Parathyroid adenoma (tissue), 2 donors: ENCODE measurements around the gene FAP.

Experiments used
- H2AFZ ChIP-seq: fragments of 300-600 bp; sonication (generic); one replicate; pipeline ENCODE4 v1.7.0; 2017; ENCODE audit warnings: antibody characterized with exemption, mild to moderate bottlenecking
- H3K27ac ChIP-seq: fragments of 300-600 bp; sonication (generic); one replicate; pipeline ENCODE4 v1.7.0; 2017
- H3K27me3 ChIP-seq: fragments of 300-600 bp; sonication (generic); one replicate; pipeline ENCODE4 v1.7.0; 2017; ENCODE audit warnings: low read length; ENCODE audit not compliant: control insufficient read depth, insufficient read depth
- H3K36me3 ChIP-seq: fragments of 300-600 bp; sonication (generic); one replicate; pipeline ENCODE4 v1.7.0; 2017; ENCODE audit warnings: low read length; ENCODE audit not compliant: control insufficient read depth, insufficient read depth
- H3K4me1 ChIP-seq: fragments of 300-600 bp; sonication (generic); one replicate; pipeline ENCODE4 v1.7.0; 2017; ENCODE audit warnings: control low read depth
- H3K4me2 ChIP-seq: fragments of 300-600 bp; sonication (generic); one replicate; pipeline ENCODE4 v1.7.0; 2017; ENCODE audit warnings: low read length
- H3K4me3 ChIP-seq: fragments of 300-600 bp; sonication (generic); one replicate; pipeline ENCODE4 v1.7.0; 2017; ENCODE audit warnings: low read depth, low read length
- H3K79me2 ChIP-seq: fragments of 300-600 bp; sonication (generic); one replicate; pipeline ENCODE4 v1.7.0; 2017; ENCODE audit warnings: control low read depth
- H3K9ac ChIP-seq: fragments of 300-600 bp; sonication (generic); one replicate; pipeline ENCODE4 v1.7.0; 2017; ENCODE audit warnings: mild to moderate bottlenecking
- H3K9me3 ChIP-seq: fragments of 300-600 bp; sonication (generic); one replicate; pipeline ENCODE4 v1.7.0; 2017; ENCODE audit warnings: low read length; ENCODE audit not compliant: control insufficient read depth
- TF ChIP-seq, protein P1 (sequence below): fragments of 300-600 bp; sonication (generic); IDR thresholded peaks from one replicate; pipeline ENCODE4 v1.7.0; 2017; ENCODE audit warnings: antibody characterized with exemption, mild to moderate bottlenecking
- donor health status: primary hyperparathyroidism.

Gene FAP

GRCh38 chr2:162230761-162231160 is 12.5 kb downstream of the FAP start:
- TF ChIP-seq, protein P1, sequence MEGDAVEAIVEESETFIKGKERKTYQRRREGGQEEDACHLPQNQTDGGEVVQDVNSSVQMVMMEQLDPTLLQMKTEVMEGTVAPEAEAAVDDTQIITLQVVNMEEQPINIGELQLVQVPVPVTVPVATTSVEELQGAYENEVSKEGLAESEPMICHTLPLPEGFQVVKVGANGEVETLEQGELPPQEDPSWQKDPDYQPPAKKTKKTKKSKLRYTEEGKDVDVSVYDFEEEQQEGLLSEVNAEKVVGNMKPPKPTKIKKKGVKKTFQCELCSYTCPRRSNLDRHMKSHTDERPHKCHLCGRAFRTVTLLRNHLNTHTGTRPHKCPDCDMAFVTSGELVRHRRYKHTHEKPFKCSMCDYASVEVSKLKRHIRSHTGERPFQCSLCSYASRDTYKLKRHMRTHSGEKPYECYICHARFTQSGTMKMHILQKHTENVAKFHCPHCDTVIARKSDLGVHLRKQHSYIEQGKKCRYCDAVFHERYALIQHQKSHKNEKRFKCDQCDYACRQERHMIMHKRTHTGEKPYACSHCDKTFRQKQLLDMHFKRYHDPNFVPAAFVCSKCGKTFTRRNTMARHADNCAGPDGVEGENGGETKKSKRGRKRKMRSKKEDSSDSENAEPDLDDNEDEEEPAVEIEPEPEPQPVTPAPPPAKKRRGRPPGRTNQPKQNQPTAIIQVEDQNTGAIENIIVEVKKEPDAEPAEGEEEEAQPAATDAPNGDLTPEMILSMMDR, result no peak

GRCh38 chr2:162226836-162227235 is 16.4 kb downstream of the FAP start:
- Histone ChIP-seq H3K4me1 (no peaks in the 10 kb centered on the region), H2AFZ (no peak overlapping the region)
- TF ChIP-seq, protein P1, result no peak

More at GRCh38 chr2:162230761-162231160, 12.5 kb downstream of the FAP start:
- Histone ChIP-seq H3K79me2 (no peaks in the 10 kb centered on the region), H3K9me3 (no peaks in the 10 kb centered on the region), H3K27ac (no peak overlapping the region), H3K4me3 (no peak overlapping the region), H3K4me1 (no peaks in the 10 kb centered on the region), H3K9ac (no peak overlapping the region), H2AFZ (no peak overlapping the region), H3K4me2 (no peak overlapping the region), H3K36me3 (no peaks in the 10 kb centered on the region), H3K27me3 (no peaks in the 10 kb centered on the region)

DNA sequence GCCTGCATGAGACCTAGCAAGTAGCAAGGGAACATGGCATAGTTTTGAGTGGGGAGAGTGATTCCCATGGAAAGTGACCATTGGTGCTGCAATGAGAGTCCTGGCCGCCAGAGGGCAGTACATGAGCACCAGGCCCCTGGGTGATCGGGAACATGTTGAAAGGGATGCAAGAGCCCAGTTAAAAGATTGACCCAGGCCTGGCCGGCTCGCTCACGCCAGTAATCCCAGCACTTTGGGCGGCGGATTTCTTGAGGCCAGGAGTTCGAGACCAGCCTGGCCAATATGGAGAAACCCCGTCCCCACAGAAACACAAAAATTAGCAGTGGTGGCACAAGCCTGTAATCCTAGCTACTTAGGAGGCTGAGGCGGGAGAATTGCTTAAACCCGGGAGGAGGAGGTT is 22.2 kb downstream of the FAP start:
- no peaks in the 10 kb centered on the region for H3K9me3 ChIP-seq
- no peaks in the 10 kb centered on the region for H3K79me2 ChIP-seq
- TF ChIP-seq, protein P1, result peak; percentile 86
- no peak overlapping the region for H3K4me3 ChIP-seq
- no peaks in the 10 kb centered on the region for H3K36me3 ChIP-seq
- no peak overlapping the region for H3K27ac ChIP-seq
- no peaks in the 10 kb centered on the region for H3K27me3 ChIP-seq
- no peak overlapping the region for H3K4me2 ChIP-seq
- H2AFZ ChIP-seq, result peak overlapping the region; percentile 14
- no peaks in the 10 kb centered on the region for H3K4me1 ChIP-seq
- H3K9ac ChIP-seq, result no peak overlapping the region

More at GRCh38 chr2:162226836-162227235, 16.4 kb downstream of the FAP start:
- no peak overlapping the region for H3K4me2 ChIP-seq
- H3K36me3 ChIP-seq, result no peaks in the 10 kb centered on the region
- H3K27me3 ChIP-seq, result no peaks in the 10 kb centered on the region
- H3K79me2 ChIP-seq, result no peaks in the 10 kb centered on the region
- H3K9me3 ChIP-seq, result no peaks in the 10 kb centered on the region
- H3K27ac ChIP-seq, result no peak overlapping the region
- H3K9ac ChIP-seq, result no peak overlapping the region
- H3K4me3 ChIP-seq, result no peak overlapping the region

DNA sequence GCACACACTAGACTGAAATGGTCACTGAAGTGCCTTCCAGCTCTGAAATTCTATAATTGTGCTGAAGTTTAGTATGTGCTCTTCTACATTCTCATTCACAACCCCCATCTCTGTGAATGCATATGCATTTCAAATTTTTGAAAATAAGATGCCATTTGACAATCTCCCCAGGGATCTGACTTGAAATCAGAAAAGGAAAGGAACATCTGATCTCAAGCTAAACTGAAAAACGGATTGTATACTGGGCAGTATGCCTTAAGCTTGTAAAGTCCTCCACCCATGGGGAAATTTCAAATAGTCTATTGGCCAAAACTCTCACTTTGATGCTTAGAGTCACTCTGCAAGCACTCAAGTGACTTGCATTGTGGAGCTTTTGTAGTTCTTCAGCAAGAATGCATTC is 22.9 kb downstream of the FAP start:
- no peak overlapping the region for H3K9ac ChIP-seq
- TF ChIP-seq, protein P1, result no peak
- H3K27ac ChIP-seq, result no peak overlapping the region
- no peak overlapping the region for H3K4me2 ChIP-seq
- no peaks in the 10 kb centered on the region for H3K9me3 ChIP-seq
- H3K27me3 ChIP-seq, result no peaks in the 10 kb centered on the region
- H3K36me3 ChIP-seq, result no peaks in the 10 kb centered on the region
- no peak overlapping the region for H2AFZ ChIP-seq
- no peak overlapping the region for H3K4me3 ChIP-seq
- H3K79me2 ChIP-seq, result no peaks in the 10 kb centered on the region
- H3K4me1 ChIP-seq, result no peaks in the 10 kb centered on the region

GRCh38 chr2:162219426-162219825 is 23.8 kb downstream of the FAP start:
- Histone ChIP-seq H3K9ac (no peak overlapping the region), H3K9me3 (no peaks in the 10 kb centered on the region), H3K27ac (no peak overlapping the region), H3K79me2 (no peaks in the 10 kb centered on the region), H3K4me2 (no peak overlapping the region), H2AFZ (no peak overlapping the region), H3K4me1 (no peaks in the 10 kb centered on the region), H3K27me3 (no peaks in the 10 kb centered on the region), H3K36me3 (no peaks in the 10 kb centered on the region), H3K4me3 (no peak overlapping the region)
- TF ChIP-seq, protein P1, result no peak
